T follicular helper cell (primary cell): ENCODE results near the gene TRNAU1AP.
"Not testable (repeated sequence)": the region's sequence is repeated elsewhere in the genome, so short reads cannot be mapped to it uniquely, and the experiment has no call there.

Source experiments
- DNase-seq: peaks from one replicate; pipeline ENCODE4 v3.0.0-alpha.2; 2020; ENCODE audit warnings: low read depth

TRNAU1AP gene

DNA sequence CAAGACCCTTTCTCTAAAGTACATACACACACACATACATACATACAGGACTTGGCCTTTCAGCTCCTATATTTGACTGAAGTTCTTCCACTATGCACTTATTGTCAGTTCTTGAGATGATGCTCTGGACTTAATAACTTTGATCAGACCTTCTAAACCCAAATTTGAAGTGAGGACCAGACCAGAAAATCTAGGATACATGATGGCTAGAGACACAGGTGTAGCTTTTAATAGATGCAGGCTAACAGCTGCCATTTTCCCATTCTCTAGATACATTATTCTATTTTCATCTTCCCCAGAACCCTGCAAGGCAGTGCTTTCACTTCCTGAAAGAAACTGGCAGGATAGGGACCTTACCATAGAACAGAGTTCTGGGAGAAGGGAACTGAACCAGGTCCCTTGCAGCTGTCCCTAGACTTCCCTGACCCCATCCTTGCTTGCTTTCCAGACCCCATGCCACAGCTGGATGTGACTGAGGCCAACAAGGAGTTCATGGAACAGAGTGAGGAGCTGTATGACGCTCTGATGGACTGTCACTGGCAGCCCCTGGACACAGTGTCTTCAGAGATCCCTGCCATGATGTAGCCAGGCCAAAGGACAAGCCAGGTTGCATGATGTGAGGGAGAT is 24.3 kb downstream of the TRNAU1AP start:
- DNase-seq: no peak

DNA sequence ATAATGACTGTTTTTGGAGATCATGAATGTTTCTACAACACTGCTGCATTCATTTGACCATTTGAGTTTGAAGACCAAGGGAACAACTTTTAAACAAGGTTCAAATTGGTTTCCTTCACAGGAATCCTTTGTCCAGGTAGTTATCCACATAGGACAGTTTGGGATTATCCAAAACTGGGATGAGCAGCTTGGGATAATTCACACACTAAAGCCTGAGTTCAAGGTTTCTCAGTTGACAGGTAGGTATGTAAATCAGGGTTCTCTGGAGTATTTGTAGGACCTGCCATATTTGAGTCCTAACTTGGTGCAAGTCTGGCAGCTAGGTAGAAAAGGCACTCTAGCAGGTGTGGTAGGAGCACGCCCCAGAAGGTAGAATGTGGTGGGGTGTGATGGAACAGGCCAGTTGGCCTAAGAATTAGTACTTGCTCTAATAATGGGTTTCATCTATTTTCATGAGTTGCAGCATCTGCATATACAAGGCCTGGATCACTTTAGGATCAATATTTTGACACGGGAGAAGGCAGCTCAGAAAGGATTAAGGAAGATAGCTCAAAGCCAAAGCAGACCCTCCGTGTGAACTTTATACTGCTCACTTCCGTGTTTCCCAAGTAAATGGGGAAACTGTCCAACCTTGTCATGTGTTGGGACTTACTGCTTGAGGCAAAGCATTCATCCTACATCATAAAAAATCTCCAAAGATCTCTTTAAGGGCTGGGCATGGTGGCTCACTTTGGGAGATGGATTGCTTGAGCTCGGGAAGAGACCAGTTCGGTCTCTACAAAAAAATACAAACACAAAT is 25.1 kb downstream of the TRNAU1AP start:
- DNase-seq: no peak

DNA sequence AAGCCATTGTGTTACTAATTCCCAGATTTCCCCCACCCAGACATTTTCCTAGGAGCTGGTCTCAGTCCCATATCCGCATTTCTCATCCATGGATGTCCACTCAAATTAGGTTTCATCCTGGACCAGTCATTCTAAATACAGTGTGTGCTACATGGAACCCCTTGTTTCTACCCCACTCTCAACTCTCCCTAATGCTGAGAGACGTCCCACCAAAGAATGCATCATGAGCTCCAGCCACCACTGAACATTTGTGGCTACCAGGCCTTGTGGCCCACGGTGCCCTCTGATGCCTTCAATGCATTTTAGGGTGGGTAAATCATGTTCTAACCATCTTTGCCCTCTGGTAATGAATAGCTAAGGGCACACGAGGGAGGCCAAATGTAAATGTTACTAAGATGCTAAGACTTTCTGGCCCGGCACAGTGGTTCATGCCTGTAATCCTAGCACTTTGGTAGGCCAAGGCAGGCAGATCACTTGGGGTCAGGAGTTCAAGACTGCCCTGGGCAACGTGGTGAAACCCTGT is 25.9 kb downstream of the TRNAU1AP start:
- no peak for DNase-seq

DNA sequence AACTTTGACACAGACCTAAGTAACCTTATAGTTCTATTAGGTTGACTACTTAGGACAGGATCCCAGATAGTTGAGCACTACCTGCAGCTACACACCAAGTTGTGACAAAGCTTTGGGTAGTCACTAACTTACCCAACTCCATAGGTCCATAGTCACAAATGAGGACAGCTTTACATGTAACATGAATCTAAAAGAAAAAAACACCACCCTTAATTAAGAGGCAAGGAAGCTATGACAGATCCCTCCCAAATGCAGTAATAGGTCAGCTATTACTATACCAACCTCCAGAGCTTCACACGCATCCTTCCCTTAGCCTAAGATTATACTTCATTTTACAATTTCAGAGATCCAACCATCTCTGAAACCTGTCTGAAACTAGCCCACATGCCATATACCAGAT is 26.5 kb downstream of the TRNAU1AP start:
- DNase-seq: no peak

DNA sequence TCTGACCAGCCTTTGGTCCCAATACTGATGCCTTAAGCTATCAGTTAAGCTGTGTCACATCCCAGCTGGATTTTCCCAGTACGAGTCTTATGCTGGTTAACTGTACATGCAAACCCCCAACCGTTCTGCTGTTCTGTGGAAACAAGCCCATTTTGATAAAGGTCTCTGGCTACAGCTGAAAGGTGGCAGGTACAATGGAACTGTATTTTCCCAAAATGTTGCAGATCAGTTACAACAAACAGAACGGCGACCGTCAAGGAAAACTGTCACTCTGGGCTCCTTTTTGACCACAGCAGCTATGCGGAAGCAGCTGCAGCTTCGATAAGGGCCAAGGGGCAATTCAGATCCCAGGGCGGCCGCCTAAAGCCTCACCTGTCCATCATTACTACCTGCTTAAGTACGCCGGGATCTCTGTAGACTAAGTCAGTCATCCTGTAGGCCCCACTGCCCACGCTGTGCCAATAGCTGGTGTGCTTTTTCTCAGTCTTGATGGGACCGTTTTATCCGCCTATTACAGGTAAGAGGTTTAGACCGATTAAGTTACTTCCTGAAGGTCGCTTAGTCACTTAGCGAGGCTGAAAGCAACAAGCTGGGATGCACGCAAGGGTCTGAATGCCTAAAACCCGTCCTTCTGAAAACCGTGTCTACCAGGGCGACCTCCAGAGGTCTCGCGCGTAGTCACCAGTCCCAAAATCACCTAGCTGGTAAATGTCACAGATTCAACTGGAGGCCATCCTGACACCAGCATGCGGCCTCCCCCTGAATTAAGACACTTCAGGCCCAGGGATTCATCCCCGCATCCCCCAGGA is 28.0 kb downstream of the TRNAU1AP start:
- DNase-seq: peak; percentile 53

DNA sequence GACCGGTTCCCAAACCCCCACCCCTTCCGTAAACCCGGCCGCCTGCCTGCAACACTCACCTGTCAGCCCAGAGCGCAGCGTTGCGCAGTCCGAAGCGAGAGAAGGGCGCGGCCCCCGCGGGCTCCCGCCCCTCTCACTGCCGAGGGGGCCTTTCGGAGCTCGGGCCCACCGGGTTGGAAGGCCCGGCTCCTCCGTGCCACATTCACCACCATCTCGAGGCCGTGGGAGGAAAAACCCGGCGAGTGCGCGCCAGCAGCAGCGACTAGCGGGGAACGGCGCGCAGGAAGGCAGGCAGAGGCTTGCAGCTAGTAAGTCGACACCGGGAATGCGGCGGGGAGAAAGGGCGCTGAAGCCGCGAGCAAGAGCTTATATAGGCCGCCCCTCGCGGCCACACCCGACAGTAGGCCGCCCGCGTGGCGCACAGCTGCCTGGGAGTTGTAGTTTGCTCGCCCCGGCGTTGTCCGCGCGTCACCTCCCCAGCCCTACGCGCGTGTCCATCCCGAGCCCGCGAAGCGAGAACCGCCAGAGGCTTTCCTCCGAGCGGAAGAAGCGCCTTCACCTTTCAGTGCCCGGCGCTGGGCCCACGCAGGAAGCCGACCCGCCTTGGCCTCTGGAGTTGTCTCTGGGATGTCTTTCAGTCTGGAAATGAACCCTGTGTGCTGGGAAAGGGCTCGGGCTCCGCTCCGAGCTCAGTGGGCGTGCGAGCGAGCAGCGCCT is 28.8 kb downstream of the TRNAU1AP start:
- DNase-seq: peak; percentile 89

DNA sequence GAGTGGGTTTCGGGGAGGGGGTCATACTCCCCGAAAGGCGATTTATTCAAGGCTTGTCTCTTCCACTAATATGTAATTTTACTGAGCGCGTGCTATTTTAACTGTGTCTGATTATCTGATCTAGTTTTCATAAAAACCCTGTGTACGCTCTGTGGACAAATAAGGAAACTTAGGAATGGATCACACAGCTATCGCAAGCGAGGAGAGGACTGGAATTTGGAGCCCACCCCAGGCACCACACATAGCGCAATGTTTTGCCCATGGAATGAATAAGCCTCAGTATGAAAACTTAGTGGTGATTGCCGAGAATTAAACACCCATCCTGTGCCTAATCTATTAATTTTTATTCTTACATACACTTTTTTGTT is 29.3 kb downstream of the TRNAU1AP start:
- no peak for DNase-seq

DNA sequence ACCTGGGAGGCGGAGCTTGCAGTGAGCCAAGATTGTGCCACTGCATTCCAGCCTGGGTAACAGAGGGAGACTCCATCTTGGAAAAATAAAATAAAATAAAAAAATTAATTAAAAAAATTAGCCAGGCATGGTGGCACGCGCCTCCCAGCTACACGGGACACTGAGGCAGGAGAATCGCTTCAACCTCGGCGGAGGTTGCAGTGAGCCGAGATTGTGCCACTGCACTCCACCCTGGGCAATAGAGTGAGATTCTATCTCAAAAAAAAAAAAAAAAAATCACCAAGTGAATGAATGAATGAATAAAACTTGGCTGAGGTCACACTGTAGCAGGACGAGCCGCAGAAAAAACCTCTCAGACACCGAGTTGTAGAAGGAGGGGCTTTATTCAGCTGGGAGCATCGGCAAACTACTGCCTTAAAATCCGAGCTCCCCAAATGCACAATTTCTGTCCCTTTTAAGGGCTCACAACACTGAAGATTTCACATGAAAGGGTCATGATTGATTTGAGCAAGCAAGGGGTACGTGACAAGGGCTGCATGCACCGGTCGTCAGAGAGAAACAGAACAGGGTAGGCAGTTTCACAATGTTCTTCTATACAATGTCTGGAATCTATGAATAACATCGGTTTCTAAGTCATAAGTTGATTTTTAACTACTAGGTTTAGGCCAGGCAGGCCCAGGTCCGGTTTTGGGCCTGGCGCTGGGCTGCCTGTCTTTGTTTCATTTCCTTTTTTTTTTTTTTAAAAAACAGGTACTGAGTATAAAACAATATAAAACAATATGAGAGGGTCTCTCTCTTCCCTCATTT is 33.9 kb downstream of the TRNAU1AP start:
- not testable (repeated sequence) for DNase-seq

DNA sequence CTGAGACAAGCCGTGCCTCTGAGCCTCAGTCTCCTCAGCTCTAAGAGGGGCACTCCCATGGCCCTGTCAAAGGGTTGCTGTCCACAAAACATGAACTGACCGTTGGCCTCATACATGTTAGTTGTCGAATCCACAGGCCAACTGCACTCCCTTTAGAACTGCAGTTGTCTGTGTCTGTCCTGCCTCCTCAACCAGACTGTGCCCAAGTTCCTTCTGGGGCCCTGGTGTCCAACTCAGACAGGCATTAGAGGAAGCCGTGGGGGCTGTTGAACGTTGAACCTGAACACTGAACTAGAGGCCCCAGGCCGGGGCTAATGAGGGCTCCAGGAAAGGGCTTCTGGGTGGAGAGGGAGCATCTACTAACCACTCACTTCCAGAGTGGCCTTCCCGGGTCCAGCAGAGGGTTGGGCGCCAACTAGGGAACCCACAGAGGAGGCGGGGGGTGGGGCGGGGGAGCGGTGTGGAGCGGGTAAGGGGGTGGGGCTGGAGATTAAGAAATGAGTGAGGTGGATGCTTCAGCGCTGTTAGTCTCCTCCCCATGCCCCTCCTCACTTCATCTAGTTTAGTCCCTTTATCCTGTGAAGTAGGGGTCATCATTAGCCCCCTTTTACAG is 38.9 kb downstream of the TRNAU1AP start, which contains the start of gene RAB42:
TSS of gene RAB42 (plus strand) at position 558 of the 613 bp plus-strand sequence. CDS start 247 bp downstream, outside the sequence.
- DNase-seq: no peak

DNA sequence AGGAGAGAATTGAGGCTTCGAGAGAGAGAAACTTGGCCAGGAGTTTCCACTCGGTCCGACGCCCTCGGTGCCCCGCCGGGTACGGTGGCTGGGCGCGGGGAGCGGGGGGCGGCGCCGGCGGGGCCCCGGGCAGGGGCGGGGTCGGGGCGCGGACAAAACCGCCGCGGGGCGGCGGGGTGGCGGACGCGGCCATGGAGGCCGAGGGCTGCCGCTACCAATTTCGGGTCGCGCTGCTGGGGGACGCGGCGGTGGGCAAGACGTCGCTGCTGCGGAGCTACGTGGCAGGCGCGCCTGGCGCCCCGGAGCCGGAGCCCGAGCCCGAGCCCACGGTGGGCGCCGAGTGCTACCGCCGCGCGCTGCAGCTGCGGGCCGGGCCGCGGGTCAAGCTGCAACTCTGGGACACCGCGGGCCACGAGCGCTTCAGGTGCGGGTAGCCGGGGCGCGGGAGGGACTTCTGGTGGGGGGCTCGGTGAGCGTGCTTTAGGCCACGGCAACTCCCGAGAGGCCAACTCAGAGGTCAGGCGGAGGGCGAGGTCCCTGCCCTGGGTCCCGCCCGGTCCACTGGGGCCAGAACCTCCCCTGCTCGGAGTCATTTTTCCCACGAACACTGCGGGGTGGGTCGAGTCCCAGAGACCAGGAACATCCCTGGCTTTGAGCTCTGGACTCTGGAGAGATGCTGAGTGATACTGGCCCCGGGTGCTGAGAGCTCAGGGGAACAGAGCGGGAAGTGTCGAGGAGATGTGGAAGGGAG is 39.6 kb downstream of the TRNAU1AP start:
- DNase-seq: no peak

DNA sequence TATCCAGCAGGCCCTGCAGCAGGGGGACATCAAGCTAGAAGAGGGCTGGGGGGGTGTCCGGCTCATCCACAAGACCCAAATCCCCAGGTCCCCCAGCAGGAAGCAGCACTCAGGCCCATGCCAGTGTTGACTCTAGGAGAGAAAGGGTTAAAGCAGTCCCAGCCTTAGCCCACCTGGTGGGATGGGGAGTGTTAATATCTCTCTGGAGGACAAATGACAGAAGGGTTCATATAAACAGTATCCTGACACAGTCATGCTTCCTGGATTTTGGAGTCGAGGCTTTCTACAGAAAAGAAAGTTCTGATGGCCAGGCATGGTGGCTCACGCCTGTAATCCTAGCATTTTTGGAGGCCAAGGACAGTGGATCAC is 41.1 kb downstream of the TRNAU1AP start:
- not testable (repeated sequence) for DNase-seq

DNA sequence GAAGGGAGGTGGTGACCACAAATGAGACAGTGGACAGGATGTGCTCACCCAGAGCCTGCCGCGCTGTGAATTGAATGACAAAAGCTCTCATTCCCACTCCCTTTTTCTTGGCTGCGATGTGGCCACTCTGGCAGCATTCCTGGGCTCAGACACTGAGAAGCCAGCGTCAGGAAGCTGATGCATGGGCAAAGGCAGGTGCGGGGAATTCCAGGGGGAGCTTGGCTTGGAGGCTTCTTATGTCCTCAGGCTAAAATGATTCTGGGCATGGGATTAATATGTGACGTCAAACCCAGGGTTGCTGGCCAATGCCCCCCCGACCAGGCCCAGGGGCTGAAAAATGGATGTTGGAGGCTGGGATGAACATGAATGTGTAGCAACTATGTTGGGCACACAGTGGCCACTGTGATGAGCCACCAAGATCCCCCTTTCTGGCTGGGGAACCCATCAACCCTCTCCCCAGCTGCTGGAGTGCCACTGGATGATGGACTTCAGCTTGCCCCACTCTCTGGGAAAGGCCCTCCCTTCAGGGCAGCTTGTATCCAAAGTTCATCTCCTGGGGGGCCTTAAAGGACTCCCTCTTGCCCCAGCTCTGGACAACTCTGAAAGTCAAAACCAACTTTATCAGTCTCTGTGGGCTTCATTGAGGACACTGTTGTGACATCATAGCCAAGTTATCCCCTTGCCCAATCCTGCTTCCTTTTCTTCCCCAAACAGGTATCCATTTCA is 42.0 kb downstream of the TRNAU1AP start:
- DNase-seq: not testable (repeated sequence)

DNA sequence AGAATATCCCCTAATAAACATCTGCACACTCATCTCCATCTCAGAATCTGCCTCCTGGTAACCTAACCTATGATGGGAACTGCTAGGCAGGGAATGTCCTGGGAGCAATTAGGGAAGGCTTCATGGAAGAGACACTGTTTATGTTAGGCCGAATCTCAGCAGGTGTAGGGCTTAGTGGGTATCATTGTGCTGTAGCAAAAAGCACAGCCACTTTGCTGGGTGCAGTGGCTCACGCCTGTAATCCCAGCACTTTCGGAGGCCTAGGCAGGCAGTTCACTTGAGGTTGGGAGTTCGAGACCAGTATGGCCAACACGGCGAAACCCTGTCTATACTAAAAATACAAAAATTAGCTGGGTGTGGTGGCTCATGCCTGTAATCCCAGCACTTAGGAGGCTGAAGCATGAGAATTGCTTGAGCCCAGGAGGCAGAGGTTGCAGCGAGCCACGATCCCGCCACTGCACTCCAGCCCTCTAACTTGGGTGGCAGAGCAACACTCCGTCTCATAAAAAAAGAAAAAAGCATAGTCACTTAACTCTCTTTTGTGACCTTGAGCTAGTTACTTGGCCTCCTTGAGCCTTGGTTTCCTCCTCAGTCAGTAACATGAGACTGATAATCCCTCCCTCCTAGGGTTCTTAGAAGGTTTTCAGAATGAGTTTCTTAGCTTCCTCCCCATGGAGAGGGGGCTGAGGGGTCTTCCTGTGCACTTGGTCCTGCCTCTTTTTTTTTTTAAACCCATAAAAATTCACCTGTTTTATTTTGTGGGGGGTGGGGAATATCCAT is 42.7 kb downstream of the TRNAU1AP start:
- no peak for DNase-seq

DNA sequence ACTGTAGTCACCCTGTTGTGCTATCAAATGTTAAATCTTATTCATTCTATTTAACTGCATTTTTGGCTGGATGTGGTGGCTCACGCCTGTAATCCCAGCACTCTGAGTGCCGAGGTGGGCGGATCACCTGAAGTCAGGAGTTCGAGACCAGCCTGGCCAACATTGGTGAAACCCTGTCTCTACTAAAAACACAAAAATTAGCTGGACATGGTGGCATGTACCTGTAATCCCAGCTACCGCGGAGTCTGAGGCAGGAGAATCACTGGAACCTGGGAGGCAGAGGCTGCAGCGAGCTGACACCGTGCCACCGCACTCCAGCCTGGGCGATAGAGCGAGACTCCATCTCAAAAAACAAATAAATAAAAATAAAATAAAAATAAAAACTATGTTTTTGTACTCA is 43.4 kb downstream of the TRNAU1AP start:
- not testable (repeated sequence) for DNase-seq

DNA sequence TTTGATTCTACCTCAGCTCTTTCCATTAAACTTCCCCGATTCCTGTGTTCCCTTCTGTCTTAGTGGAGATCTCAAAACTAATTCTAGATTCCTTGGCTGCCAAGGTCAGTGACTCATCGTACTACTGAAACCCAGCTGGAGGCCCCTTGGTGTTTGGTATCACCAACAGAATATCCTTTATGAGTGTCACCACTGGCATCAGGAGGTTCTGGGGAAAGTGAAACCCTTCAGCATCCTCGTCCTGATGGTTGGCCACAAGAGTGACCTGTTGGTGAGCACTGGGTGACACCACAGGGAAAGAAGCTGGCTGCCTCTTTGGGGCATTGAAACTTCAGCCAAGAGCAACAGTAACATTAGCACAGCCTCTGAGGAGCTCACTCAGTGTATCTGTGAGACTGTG is 48.8 kb downstream of the TRNAU1AP start:
- no peak for DNase-seq

DNA sequence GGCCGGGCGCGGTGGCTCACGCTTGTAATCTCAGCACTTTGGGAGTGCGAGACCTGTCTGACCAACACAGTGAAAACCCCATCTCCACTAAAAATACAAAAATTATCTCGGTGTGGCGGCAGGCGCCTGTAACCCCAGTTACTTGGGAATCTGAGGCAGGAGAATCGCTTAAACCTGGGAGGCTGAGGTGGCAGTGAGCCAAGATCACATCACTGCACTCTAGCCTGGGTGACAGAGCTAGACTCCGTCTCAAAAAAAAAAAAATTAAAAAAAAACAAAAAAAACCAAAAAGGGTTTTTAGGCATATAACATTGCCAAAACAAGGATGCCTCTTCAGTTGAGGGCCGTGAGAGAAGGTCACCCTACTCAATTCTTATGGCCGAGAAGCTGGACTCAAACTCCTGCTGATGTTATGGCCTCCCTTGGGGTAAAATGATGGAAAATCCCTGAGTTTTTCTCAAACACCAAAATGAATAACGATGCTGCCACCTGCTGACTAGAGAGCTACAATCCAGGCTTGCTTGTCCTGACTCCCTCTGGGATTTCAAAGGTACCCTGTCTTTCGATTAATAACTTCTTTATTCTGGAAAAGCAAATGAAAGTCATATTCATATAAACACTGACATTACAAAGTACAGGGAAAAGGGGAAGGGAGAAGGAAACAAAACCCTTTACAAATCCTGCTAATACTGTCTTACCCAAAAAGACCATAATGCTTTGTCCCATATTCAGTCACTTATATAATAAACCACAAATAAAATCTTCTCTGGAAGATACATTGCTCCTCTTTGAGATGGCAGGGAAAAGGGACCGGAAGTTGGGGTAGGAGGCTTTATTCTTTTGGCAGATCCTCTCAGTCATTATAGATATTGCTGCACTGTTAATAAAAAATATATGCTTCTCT is 49.9 kb downstream of the TRNAU1AP start:
- DNase-seq: no peak

DNA sequence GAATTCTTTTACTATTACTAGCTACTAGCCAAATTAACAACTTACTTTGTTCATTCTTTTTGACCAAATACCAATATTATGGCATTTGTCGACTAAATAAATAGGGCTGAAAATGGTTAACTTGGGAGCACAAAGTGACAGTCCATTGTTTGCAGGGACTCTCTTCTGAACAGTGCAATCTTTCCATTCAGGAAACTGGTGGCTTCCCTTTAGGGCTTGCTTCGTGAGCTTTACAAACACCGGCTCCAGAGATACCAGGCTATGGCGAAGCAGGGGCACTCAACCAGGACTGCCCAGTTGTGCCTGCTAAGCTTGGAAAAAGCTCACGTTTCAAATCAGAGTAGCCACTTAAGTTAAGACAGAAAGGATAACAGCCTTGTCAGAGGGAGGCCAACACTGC is 51.5 kb downstream of the TRNAU1AP start:
- no peak for DNase-seq
